ENCODE measurements around the gene FAM171A2. TPM values are rescaled to one million over a fixed set of nuclear protein-coding genes. Genes with fewer than 3 reads are reported as not detected.

The FAM171A2 gene
- total RNA-seq, 1 experiment from 2014 or later = 29.9 TPM

- TF ChIP-seq CTCF (IDR thresholded peaks at IDR 0.05) (no peak), FOXP4 (CRISPR knock-in tag; IDR thresholded peaks at IDR 0.05) (peak; percentile 62; the same call in 1 of the 2 replicates), JAZF1 (CRISPR knock-in tag; IDR thresholded peaks at IDR 0.05) (no peak), ZBTB43 (CRISPR knock-in tag; IDR thresholded peaks at IDR 0.05) (no peak), NR2C2 (CRISPR knock-in tag; IDR thresholded peaks at IDR 0.05) (no peak), RORB (CRISPR knock-in tag; IDR thresholded peaks at IDR 0.05) (no peak), FOXK1 (CRISPR knock-in tag; IDR thresholded peaks at IDR 0.05) (peak; percentile 39; the same call in 1 of the 2 replicates), SMAD3 (CRISPR knock-in tag; IDR thresholded peaks at IDR 0.05; ENCODE audit: borderline replicate concordance) (0 out of 2 replicates have a peak, but pooled peaks have one; percentile 2), GABPB1 (CRISPR knock-in tag; IDR thresholded peaks at IDR 0.05) (no peak), ZNF423 (CRISPR knock-in tag; IDR thresholded peaks at IDR 0.05) (no peak), MLX (CRISPR knock-in tag; IDR thresholded peaks at IDR 0.05) (no peak), ZNF425 (CRISPR knock-in tag; conservative IDR thresholded peaks at IDR 0.05) (no peak), ETV6 (CRISPR knock-in tag; IDR thresholded peaks at IDR 0.05) (peak; percentile 46; the same call in 1 of the 2 replicates), E2F1 (CRISPR knock-in tag; IDR thresholded peaks at IDR 0.05) (0 out of 2 replicates have a peak, but pooled peaks have one; percentile 49), RELA (CRISPR knock-in tag; IDR thresholded peaks at IDR 0.05; ENCODE audit: borderline replicate concordance) (no peak), ZSCAN18 (CRISPR knock-in tag; IDR thresholded peaks at IDR 0.05) (peak; percentile 76; the same call in 1 of the 2 replicates), ARID4B (CRISPR knock-in tag; IDR thresholded peaks at IDR 0.05; ENCODE audit: borderline replicate concordance) (no peak), SP1 (CRISPR knock-in tag; conservative IDR thresholded peaks at IDR 0.05) (peak; percentile 99), ATF3 (CRISPR knock-in tag; conservative IDR thresholded peaks at IDR 0.05) (no peak), FOXP1 (CRISPR knock-in tag; IDR thresholded peaks at IDR 0.05; ENCODE audit: borderline replicate concordance) (0 out of 2 replicates have a peak, but pooled peaks have one; percentile 44)
Measured at GRCh38 chr17:44324571-44325275, 38.9 kb downstream of the FAM171A2 start, which contains the start of gene SLC25A39 (continued).

All from WTC11 (cell line).